HCT116 (cell line): ENCODE results near the gene GALP.
A peak's percentile ranks its signal among the peaks of the same experiment; 100 is the strongest.

ENCODE experiments used
- EZH2 ChIP-seq: fragments of 200-600 bp; sonication (generic); IDR thresholded peaks from 2 replicates; pipeline ENCODE4 v1.6.1; 2017; ENCODE audit warnings: antibody characterized with exemption, mixed run types
- MAX ChIP-seq: IDR thresholded peaks from 2 replicates; pipeline ENCODE4 v1.6.1; 2012
- POLR2A ChIP-seq: IDR thresholded peaks from 2 replicates; pipeline ENCODE4 v1.7.0; 2011; ENCODE audit warnings: borderline replicate concordance; ENCODE audit not compliant: insufficient read depth, insufficient read length; ENCODE audit errors: extremely low read depth
- POLR2AphosphoS5 ChIP-seq: IDR thresholded peaks from 2 replicates; pipeline ENCODE4 v1.6.1; 2011; ENCODE audit warnings: mild to moderate bottlenecking, low read depth, low read length, moderate library complexity
- REST ChIP-seq: IDR thresholded peaks from 2 replicates; pipeline ENCODE4 v1.6.1; 2012; ENCODE audit warnings: low read depth
- SRF ChIP-seq: IDR thresholded peaks from 2 replicates; pipeline ENCODE4 v1.6.1; 2012; ENCODE audit warnings: low read depth
- ZFX ChIP-seq: fragments of 450-650 bp; IDR thresholded peaks from 2 replicates; pipeline ENCODE4 v1.6.1; 2017
- TF ChIP-seq, protein P1 (sequence below), 3 experiments: fragments of 200-600 bp in 1 of 3; sonication (generic) in 1 of 3; IDR thresholded peaks in 2 of 3; conservative IDR thresholded peaks in 1 of 3; 2 replicates each; pipeline ENCODE4 v1.5.1; 2012 to 2017; ENCODE audit warnings: low read depth in 2 of 3, low read length in 2 of 3, antibody characterized with exemption in 1 of 3, borderline replicate concordance in 1 of 3, control low read depth in 1 of 3, mild to moderate bottlenecking in 1 of 3, mixed read lengths in 1 of 3, mixed run types in 1 of 3, moderate library complexity in 1 of 3; ENCODE audit not compliant: insufficient read depth in 1 of 3

GRCh38 chr19:56221851-56222250 is 46.0 kb downstream of the GALP start:
- TF ChIP-seq, protein P1, sequence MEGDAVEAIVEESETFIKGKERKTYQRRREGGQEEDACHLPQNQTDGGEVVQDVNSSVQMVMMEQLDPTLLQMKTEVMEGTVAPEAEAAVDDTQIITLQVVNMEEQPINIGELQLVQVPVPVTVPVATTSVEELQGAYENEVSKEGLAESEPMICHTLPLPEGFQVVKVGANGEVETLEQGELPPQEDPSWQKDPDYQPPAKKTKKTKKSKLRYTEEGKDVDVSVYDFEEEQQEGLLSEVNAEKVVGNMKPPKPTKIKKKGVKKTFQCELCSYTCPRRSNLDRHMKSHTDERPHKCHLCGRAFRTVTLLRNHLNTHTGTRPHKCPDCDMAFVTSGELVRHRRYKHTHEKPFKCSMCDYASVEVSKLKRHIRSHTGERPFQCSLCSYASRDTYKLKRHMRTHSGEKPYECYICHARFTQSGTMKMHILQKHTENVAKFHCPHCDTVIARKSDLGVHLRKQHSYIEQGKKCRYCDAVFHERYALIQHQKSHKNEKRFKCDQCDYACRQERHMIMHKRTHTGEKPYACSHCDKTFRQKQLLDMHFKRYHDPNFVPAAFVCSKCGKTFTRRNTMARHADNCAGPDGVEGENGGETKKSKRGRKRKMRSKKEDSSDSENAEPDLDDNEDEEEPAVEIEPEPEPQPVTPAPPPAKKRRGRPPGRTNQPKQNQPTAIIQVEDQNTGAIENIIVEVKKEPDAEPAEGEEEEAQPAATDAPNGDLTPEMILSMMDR (IDR thresholded peaks at IDR 0.05 in 2 of 3, conservative IDR thresholded peaks at IDR 0.05 in 1 of 3; ENCODE audit: borderline replicate concordance in 1 of 3, insufficient read depth in 1 of 3, low read depth in 2 of 3, low read length in 2 of 3), result peak in 1 of 3 experiments; percentile 6; a peak in 1 of 6 replicates
- no peak for TF ChIP-seq REST
- TF ChIP-seq POLR2A, result no peak
- no peak for TF ChIP-seq EZH2
- no peak for TF ChIP-seq ZFX
- no peak for TF ChIP-seq POLR2AphosphoS5
- TF ChIP-seq MAX, result no peak
- no peak for TF ChIP-seq SRF
